ENCODE measurements around the gene KIF1B.

- TF ChIP-seq CTCF (IDR thresholded peaks at IDR 0.05), result no peak
- TF ChIP-seq POLR2A (IDR thresholded peaks at IDR 0.05), result no peak
These were observed 214.3 kb downstream of the KIF1B start for GRCh38 chr1:10424651-10425050.

All from gastroesophageal sphincter (tissue), 3 donors.